Stimulated activated CD8-positive, alpha-beta memory T cell treated with anti-CD3 and anti-CD28 coated beads, Interleukin-12 subunit alpha, Interleukin-12 subunit beta, amount 100 ng/mL, for 24 hours (primary cell): ENCODE data around the gene PPDPF.

Source experiments
- DNase-seq: peaks from one replicate; pipeline ENCODE4 v3.0.0-alpha.2; 2020; ENCODE audit errors: extremely low read depth

PPDPF gene

DNA sequence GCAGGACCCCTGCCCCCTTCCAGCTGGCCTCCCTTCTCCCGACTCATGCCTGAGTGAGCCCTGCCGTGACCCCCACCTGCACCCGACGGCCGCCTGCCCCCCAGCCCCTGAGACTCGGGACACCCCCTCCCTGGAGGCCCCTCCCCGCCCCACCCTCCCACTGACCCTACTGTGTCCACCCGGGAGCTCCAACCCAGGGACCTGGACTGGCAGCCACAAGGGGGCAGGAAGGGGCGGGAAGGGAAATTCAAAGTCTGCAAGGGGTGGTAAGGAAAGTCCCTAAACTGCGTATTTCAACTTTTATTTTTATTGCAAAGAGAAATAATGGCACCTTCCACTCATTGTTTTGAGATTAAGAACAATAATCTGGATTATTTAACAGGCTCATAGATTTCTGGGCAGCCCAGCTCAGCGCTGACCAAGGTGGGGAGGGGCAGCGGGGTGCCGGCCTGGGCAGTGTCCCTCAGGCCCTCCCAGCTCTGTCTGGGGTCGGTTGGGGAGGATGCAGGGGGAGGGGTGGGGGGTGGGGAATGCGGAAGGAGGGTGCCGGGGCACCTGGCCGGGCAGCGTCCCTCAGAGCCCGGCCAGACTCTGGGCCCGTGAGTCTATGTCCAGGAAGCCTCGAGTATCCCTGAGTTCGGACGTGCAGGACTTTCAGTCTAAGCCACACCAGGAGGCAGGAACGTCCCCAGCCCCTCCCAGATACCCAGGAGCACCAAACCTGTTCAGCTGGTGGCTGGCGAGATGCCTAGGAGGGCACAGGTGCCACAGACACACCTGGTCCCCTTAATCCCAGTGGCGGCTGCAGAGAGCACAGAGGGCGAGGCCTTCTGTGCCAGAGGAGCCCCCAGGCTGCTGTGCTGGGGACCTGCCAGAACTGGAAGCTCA lies 17.9 kb downstream of the PPDPF start:
- no peak for DNase-seq

DNA sequence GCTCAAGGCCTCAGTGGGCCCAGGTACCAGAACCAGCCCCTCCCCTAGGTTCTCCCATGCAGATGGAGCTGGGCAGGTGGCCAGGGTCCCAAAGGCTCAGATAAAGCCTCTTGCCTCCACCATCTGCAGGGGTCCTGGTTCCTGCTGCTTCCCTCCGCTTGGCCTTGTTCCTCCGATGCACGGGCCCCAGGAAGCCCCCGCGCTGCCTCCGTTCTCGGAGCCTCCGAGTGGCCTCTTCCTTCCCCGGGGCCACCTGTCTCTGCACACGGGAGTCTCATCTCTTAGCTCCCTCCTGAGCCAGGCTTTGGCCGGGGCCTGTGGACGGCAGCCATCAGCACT lies 18.5 kb downstream of the PPDPF start:
- no peak for DNase-seq

DNA sequence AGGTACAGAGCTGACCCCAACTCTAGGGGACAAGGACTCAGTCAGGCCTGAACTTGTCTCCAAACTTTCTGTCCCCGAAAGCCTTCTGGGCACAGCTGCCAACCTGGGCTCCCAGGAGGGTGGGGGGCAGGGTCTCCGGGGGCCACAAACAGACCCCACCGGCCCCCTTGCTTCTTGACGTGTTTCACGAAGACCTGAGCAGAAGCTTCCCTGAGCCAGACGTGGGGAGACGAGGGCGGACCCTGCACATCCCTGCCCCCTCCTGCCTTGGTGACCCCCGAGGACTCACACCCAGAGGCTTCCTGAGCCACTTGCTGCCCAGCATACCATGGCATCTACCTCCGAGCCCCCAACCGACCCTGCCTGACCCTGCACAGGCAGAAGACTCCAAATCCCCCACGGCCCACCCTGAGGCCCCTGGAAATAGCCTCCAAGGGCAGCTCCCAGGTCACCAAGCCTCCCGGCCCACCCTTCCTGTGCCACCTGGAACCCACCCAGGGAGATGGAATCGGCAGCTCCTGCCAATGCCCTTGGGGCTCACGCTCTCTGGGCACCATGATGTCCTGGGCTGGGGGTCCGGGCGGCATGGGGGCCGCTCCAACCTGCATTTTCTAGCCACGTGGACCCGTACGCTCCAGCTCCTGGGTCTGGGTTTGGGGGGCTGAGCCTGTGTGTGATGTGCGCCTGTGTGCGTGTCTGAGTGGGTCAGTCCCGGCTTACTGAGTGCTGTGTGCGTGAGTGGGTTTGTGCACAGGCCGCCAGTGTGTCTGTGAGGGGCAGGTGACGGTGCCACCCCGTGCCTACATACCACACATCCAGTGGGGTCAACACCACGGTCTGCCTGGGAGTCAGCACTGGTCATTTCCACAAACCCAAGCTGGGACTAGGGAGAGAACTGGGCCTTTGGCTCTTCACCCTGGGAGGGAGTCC lies 19.1 kb downstream of the PPDPF start:
- no peak for DNase-seq

DNA sequence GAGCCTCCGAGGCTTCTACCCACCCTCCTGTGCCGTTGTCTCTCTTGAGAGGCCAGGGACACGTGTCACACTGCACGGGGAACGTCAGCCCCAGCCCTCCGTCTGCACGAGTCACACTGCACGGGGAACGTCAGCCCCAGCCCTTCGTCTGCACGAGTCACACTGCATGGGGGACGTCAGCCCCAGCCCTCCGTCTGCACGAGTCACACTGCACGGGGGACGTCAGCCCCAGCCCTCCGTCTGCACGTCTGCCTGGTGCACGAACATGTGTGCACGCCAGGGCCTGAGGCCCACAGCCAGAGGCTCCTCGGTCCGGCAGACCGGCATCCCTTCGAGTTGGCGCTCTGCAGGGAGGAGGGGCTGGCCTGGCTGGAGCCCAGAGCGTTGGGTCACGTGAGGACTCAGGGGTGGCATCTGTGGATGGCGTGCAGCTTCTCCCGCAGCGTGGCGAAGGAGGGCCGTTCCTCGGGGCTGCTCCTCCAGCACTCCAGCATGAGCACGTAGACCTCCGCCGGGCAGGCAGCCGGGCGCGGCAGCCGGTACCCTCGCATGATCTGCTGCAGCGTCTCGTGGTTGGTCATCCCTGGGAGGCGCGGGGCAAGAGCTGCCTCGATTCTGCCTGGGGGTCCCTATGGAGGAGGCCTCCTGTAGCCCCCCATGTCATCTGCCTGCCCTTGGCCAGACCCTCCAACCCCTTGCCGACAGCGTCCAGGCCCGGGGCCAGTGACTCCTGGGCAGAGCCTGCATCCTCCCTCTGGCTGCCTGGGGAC lies 20.0 kb downstream of the PPDPF start:
- DNase-seq, result no peak

DNA sequence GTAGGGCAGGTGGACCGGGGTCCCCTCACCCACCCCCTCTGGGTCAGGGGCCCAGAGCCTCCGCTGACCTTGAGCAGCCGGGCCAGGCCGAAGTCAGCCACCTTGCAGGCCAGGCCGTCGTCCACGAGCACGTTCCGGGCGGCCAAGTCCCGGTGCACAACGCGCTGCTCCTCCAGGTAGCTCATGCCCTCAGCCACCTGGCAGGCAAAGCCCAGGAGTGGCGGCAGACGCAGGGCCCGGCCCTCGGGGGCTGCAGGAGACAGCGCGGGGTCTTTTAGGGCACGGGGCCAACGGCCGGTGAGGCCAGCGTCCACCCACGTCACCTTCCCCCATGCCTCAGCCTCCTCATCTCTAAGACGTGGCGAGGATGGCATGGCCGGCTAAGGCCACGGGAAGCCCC lies 20.8 kb downstream of the PPDPF start:
- no peak for DNase-seq

DNA sequence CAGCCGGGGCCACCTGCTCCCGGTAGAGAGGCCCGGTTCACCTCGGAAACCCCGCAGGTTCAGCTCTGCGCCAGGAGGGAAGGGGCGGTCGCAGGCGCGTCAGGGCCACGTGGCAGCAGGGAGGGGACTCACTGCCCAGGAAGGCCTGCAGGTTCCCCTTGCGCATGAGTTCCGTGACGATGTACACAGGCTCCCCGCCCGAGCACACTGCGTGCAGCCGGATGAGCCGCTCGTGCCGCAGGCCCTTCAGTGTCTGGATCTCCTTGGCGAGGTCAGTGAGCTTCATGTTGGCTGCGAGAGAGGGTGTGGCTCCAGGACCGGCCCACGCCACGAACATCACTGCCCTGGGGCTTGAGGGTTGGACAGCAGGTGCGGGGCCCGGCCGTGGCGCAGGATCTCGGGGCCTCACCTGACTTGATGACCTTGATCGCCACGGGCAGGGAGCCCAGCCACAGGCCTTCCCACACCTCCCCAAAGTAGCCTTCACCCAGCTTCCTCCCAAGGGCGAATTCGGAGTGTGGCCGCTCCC lies 21.5 kb downstream of the PPDPF start:
- no peak for DNase-seq

DNA sequence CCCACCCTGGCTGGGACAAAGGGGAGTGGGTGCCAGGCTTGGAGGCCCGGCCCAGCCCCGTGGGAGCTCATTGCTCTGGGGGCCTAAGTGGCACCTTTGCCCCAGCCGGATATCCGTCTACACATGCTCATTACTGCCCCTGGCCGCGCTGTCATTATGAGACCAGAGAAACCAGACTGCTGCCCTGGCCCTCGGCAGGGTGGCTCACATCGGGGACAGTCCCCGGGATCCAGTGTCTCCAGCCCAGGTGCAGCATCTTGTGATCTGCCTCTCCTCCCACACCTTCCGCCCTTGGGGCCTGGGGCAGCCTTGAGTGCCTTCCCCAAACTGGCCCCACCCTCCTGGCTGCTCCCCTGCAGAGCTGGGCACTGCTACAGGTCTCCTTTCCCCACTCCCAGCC lies 22.1 kb downstream of the PPDPF start:
- no peak for DNase-seq

DNA sequence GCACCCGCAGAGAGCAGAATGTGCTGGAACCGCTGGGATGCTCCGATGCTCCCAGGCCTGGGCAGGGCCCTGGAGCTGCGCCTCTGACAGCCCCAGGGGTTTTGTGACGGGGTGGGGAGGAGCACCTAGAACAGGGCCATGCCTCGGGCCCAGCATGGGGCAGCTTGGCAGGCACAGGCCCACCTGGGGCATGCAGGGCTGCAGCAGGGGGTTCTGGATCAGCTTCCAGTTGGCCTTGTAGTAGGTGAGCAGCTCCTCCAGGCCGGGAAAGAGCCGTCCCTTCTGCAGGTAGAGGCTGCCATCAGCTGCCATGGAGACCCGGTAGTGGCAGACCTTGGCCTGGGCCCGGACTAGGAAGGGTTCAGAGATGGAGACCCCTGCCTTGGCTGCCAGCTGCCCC lies 22.6 kb downstream of the PPDPF start:
- DNase-seq, result no peak

DNA sequence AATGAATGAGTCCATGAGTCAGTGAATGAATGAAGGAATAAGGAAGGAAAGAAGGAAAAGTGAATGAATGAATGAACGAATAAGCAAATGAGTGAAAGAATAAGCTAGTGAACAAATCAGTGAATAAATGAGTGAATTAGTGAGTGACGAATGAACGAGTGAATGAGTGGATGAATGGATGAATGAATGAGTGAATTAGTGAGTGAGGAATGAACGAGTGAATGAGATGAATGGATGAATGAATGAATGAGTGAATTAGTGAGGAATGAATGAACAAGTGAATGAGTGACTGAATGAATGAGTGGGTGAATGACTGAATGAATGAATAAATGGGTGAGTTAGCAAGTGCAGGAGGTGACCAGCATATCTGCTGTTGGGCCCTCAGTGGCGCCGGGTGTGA lies 23.2 kb downstream of the PPDPF start:
- no peak for DNase-seq

DNA sequence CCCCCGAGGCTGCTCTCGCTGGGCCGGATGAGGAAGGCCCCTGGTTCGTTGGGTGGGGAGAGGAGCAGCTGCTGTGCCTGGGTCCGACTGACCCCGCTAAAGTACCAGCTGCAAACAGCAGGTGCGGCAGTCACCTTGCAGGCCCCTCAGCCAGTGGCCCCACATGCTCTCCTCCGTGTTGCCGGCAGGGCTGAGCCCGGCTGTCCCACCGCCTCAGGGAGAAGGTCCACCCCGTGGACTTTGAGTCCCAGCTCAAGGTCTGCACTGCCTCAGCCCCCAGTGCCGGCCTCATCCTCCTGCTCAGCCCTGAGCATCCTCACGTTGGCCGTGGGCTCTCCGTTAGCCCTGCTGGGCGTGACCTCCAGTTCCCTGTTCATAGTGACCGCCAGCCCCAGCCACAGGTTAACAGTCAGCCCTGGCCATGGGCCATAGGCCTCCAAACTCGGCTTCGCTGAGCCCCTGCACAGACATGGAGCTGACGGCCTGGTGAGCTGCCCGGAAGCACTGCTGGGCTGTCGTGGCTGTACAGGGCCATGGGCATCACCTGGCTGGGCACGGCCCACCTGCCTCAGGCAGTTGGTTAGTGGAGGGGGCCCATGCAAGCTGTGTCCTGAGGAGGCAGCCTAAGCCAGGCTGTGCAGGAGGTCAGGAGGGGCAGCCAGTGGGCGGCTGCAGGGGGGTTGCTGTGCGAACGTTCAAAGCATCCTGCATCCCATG lies 23.8 kb downstream of the PPDPF start:
- DNase-seq, result no peak

DNA sequence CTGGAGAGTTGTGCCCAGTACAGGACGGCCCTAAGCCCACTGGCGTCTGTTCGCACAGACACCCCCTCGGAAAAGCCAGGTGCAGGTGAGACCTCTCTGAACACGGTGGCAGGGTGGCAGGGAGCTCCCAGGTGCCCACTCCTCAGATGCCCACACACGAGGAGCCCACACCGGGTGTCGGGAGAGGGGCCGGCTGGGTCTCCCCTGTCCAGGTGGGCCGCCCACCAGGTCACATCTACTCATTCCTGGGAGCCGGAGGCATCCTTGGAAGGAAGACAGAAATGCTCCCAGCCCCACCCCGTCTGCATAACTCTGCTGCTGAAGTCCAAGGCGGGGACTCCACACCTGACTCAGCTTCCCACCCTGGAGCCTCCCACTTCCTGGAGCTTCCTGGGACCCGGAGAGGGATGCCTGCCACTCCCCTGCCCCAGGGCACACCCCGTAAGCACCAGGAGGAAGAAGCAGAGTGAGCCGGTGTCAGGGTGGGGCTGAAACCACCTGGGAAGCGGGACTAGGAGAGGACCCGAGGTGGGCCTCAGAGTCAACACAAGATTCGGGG lies 24.5 kb downstream of the PPDPF start:
- no peak for DNase-seq

DNA sequence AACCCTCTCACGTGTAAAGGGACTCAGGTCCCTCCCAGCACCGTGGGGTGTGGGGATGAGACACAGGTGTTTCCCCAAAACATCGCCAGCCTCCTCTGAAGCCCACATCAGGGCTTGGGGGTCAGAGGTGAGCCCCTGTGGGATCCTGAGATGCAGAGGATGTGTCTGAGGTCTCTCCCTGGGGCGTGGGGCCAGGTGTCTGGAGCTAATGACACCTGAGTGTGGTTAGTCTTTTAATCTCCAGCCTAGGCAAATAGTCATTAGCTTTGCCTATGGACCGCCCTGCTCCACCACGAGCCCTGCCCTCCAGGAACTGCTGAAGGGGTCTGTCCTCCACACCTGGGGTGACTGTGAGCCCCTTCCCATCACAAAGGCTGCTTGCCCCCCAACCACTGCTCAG lies 25.2 kb downstream of the PPDPF start:
- no peak for DNase-seq

DNA sequence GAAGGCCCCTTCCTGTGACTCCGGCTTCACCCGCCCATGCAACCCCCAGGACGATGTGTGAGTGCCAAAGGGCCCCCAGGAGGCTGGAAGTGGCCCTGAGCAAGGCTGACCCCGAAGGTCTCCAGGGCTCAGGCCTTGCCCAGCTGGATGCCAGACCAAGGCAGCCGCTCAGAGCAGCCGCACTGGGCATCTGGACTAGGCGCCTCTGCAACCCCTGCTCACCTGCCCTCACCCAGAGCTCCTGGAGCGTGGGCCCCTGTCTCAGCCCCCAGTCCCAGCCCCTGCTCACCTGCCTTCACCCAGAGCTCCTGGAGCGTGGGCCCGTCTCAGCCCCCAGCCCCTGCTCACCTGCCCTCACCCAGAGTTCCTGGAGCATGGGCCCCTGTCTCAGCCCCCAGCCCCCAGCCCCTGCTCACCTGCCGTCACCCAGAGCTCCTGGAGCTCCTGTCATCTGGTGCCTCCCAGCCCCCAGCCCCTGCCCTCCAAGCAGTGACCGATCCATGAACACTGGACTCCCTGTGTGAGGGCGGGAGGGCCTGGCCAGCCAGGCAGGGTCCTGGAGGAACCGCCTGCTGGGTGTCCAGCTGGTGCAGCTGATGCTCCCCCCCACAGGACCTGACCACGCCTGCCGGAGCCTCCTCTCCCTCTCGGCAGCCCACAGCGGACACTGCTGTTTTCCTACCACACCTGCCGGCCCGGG lies 25.8 kb downstream of the PPDPF start:
- no peak for DNase-seq

DNA sequence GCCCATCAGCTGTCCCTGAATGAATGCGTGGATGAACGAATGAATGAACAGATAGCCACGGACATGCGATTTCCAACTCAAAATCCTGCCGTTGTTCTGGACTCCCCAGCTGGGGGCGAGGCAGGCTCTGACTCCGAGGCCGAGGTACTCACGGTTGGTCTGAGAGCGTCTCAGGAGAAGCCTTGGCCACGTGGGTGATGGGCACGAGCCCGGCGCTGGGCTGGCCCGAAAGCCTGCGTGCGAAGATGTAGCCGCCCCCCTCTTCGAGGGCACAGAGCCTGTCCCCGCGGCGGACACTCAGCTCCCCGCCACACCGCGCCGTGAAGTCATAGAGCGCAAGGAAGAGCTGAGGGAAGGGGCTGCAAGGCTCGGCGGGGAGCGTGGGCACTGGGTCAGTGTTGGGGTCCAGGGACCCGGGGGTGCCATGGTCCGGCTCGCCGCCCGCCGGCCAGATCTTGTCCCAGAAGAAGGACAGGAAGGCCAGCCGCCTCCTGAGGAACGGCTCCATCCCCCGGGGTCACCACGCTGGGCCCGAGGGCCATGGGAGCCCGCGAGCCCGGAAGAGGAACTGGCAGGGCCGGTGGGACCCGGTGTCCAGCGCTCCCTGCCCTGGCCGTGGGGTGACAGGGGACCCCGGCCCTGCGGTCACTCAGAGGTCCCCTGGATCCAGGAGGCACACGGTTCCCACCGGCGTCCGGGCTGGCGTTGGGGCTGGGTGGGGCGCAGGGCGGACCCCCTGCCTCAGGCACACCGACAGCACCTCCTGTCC lies 26.6 kb downstream of the PPDPF start:
- DNase-seq, result no peak

DNA sequence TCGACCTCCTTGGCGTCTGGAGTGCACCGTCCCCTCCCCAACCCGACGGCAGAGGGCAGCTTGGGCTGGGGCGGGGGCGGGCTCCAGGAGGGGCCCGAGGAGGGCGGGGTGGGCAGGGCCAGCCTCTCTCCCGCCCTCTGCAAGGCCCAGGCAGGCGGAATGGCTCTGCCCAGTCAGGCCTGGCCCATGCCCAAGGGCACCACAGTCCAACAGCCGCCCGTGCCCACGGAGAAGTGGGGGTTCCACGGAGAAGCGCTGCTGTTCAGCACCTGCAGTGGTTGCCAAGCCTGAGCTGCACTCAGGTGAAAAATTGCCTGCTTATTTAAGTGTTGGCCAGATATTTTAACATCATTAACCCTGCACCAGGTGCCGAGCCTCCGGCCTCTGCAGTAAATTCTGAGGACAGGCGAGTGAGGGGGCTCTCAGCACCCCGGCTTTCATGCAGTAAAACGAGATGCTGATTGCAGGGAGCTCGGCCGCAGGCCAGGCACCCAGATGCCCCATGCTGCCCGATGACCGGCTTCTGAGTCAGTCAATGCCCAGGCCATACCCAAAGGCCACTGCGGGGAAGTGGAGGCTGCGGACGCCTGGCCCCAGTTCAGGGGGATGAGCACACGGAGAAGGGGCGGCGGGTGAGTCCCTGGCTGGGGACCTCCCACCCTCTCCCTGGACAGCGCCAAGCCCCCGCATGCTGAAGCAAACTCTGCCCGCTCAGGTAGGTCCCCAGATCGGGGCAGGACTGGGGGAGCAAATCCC lies 27.3 kb downstream of the PPDPF start, which contains the start of gene SRMS:
Gene SRMS (minus strand): TSS at position 25 of the 756 bp plus-strand sequence. CDS start 286 bp downstream, outside the sequence.
- DNase-seq, result no peak

DNA sequence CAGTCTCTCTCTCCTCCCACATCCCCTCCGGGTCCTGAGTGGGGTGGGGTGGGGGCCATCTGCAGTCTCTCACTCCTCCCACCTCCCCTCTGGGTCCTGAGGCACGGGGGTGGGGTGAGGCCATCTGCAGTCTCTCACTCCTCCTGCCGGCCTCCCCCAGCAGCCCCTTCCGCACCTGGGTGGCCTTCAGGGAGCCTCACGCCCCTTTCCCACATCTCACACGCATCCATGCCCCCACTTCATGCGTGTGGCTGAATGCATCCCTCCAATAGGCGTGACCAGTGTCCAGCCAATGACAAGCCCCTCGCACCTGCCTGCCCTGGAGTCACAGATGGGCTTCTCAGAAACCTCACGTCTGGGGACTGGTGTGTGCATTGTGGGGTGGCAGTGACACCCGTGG lies 28.0 kb downstream of the PPDPF start:
- DNase-seq, result no peak

DNA sequence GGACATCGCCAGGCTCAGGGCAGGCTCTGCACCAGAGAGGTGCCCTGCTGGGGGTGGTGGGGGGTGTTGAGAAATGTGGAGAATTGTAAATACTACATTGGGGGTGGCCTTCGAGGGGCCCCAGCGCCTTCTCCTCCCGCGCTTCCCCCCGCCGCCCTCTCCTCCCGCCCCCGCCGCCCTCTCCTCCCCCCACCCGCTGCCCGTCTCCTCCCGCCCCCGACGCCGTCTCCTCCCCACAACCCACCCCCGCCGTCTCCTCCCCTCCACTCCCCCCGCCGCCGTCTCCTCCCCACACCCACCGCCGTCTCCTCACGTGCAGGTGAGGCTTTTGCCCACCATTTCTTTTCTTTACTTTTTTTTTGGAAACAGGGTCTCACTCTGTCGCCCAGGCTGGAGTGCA lies 28.5 kb downstream of the PPDPF start:
- DNase-seq, result no peak

DNA sequence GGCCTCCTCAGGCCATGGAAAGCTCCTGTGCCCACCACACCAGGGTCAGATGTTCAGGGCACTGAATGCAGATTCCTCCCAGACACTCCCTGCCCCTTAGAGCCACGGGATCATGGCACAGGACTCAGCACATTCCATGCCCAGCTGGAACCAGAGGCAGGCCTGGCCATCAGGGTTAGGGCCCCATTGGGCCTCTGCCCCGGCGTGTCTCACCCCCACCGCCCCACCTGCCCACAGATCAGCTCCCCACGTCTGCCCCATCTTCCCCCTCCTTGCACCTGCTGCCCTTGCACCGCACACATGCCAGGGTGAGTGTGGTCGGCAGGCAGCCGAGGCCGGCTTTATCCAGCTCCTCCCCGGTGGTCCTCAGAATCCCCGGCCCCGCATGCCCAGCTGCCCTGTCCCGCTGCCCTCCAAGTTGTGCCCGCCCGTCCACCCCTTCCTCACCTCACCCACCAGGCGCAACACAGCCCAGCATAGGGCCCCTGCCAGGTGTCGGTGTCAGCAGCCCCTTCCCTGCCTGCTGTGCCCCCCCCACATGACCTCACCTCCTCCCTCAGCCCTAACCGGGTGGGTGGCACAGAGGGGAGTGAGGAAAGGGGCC lies 29.2 kb downstream of the PPDPF start:
- no peak for DNase-seq
